ENCODE results near the gene LRIT1. TPM values are rescaled to one million over a fixed set of nuclear protein-coding genes. Genes with fewer than 3 reads are reported as not detected.

Gene LRIT1
- total RNA-seq, 1 experiment from 2014 or later: not detected

DNA sequence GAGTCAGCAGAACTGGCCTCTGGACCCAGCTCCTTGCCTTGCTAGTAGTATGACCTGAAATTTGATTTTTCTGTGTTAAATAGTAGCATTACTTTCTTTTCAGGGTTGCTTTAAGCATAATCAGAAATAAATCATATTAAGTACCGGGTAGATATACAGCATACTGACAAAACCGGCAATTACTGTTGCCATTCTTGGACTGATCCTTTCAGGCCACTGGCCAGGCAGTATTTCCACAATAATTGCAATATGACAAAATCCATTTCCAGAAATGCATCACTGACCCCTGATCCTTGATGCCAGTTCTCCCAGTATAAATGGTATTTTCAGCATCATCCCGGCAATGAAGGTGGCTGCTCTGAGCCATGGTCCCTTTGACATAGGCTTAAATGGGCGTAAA, 6.9 kb downstream of the LRIT1 start:
- Histone ChIP-seq H4K20me1 (ENCODE audit: insufficient read depth) (no peaks in the 10 kb centered on the region), H3K4me3 (no peak overlapping the region), H3K79me2 (ENCODE audit: low read depth) (no peaks in the 10 kb centered on the region), H3K9me3 (ENCODE audit: insufficient read depth, low read depth) (no peaks in the 10 kb centered on the region), H3K27ac (no peak overlapping the region), H2AFZ (no peak overlapping the region), H3K4me2 (no peak overlapping the region), H3K4me1 (replicated peaks; ENCODE audit: insufficient read depth) (no peaks in the 10 kb centered on the region), H3K36me3 (ENCODE audit: low read depth) (no peaks in the 10 kb centered on the region), H3K27me3 (ENCODE audit: insufficient read depth, low read depth) (peaks cover 100% of the 10 kb centered on the region), H3K9me2 (ENCODE audit: insufficient read depth) (no peaks in the 10 kb centered on the region), H3F3A (ENCODE audit: insufficient read depth, low read depth) (no peaks in the 10 kb centered on the region)
- no TSS peak for BruUV-seq (replicated peaks)
- peak; percentile 94; the same call in 1 of the 2 replicates for TF ChIP-seq EZH2 (IDR thresholded peaks at IDR 0.05; ENCODE audit: low read depth)
- no peak for TF ChIP-seq CTCF (conservative IDR thresholded peaks at IDR 0.05)
- POLR2A ChIA-PET (ENCODE audit: unreplicated experiment): no interaction called here
- DNase-seq: no peak
- CTCF ChIA-PET: no interaction called here
- intact Hi-C loops (cut with micrococcal nuclease; ENCODE audit: unreplicated experiment): no loop called here

GRCh38 chr10:84233940-84234339, 7.4 kb downstream of the LRIT1 start:
- no peak overlapping the region for H3K27ac ChIP-seq
- ChIA-PET POLR2A (ENCODE audit: unreplicated experiment) (no interaction called here), CTCF (no interaction called here)
- no peaks in the 10 kb centered on the region for H3K9me2 ChIP-seq (ENCODE audit: insufficient read depth)
- no peak for DNase-seq
- peaks cover 98% of the 10 kb centered on the region for H3K27me3 ChIP-seq (ENCODE audit: insufficient read depth, low read depth)
- no peaks in the 10 kb centered on the region for H3K79me2 ChIP-seq (ENCODE audit: low read depth)
- no peak overlapping the region for H3K4me2 ChIP-seq
- no peak overlapping the region for H3K4me3 ChIP-seq
- intact Hi-C loops (cut with micrococcal nuclease; ENCODE audit: unreplicated experiment): no loop called here
- H4K20me1 ChIP-seq (ENCODE audit: insufficient read depth): no peaks in the 10 kb centered on the region
- BruUV-seq (replicated peaks): no TSS peak
- H3K36me3 ChIP-seq (ENCODE audit: low read depth): no peaks in the 10 kb centered on the region
- H3F3A ChIP-seq (ENCODE audit: insufficient read depth, low read depth): no peaks in the 10 kb centered on the region
- no peaks in the 10 kb centered on the region for H3K4me1 ChIP-seq (replicated peaks; ENCODE audit: insufficient read depth)
- TF ChIP-seq EZH2 (IDR thresholded peaks at IDR 0.05; ENCODE audit: low read depth): no peak
- no peak for TF ChIP-seq CTCF (conservative IDR thresholded peaks at IDR 0.05)
- no peak overlapping the region for H2AFZ ChIP-seq
- H3K9me3 ChIP-seq (ENCODE audit: insufficient read depth, low read depth): no peaks in the 10 kb centered on the region

GRCh38 chr10:84232376-84232775, 9.0 kb downstream of the LRIT1 start:
- CTCF ChIA-PET: no interaction called here
- intact Hi-C loops (cut with micrococcal nuclease; ENCODE audit: unreplicated experiment): no loop called here
- Histone ChIP-seq H3K4me1 (replicated peaks; ENCODE audit: insufficient read depth) (no peaks in the 10 kb centered on the region), H3K9me3 (ENCODE audit: insufficient read depth, low read depth) (no peaks in the 10 kb centered on the region), H4K20me1 (ENCODE audit: insufficient read depth) (no peaks in the 10 kb centered on the region), H3F3A (ENCODE audit: insufficient read depth, low read depth) (no peaks in the 10 kb centered on the region), H3K79me2 (ENCODE audit: low read depth) (no peaks in the 10 kb centered on the region), H3K27me3 (ENCODE audit: insufficient read depth, low read depth) (peaks cover 93% of the 10 kb centered on the region), H3K4me3 (no peak overlapping the region), H2AFZ (no peak overlapping the region), H3K27ac (no peak overlapping the region), H3K4me2 (no peak overlapping the region), H3K9me2 (ENCODE audit: insufficient read depth) (no peaks in the 10 kb centered on the region), H3K36me3 (ENCODE audit: low read depth) (no peaks in the 10 kb centered on the region)
- DNase-seq: no peak
- POLR2A ChIA-PET (ENCODE audit: unreplicated experiment): no interaction called here
- no TSS peak for BruUV-seq (replicated peaks)
- TF ChIP-seq CTCF (conservative IDR thresholded peaks at IDR 0.05): no peak
- no peak for TF ChIP-seq EZH2 (IDR thresholded peaks at IDR 0.05; ENCODE audit: low read depth)

Data from PC-9 (cell line).